Activated CD4-positive, alpha-beta T cell treated with anti-CD3 and anti-CD28 coated beads, Interleukin-2, Interleukin-4, amounts not matched to agents 100 ng/mL and 50 ng/mL, durations not matched to agents 16 hours and 8 hours (primary cell): Measurements from ENCODE around the gene SMOC2.

Experiments
- DNase-seq: peaks from one replicate; pipeline ENCODE4 v3.0.0-alpha.2; 2020; ENCODE audit warnings: low spot score

SMOC2 gene

DNA sequence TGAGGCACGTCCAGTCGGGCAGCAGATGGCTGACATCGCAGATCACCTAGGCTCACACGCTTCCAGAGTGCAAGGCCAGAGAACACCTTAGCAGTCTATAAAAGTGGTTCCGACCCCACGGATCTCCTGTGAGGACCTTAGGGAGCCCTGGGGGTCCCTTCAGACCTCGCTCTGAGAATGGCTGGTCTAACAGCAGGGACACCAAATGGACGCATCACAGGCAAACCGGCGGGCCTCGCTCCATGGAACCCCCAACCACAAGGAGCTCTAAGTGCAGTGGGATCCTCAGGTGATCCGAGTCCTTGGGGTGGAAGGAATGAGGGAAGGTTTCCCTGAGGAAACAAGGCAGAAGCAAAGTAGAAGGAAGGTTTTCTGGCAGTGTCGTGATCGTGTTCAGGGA lies 135.4 kb downstream of the SMOC2 start:
- DNase-seq: no peak

DNA sequence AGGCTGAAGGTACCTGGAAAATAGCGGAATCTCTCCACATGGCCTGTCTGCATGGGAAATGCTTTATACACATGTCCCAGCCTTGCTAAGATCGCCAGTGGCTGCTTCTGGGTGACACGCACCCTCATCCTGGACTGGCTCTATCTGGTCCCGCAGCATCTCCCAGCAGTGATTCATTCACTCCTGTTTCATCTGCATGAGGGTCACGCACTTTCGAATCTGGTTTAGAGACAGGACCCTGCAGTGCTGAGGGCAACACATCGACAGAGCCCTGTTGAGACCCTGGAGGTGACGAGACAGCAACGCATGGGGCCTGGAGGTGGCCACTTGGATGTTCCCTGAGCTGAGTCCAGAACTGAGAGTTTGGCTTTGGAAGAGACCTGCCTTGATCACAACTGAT lies 136.5 kb downstream of the SMOC2 start:
- no peak for DNase-seq

DNA sequence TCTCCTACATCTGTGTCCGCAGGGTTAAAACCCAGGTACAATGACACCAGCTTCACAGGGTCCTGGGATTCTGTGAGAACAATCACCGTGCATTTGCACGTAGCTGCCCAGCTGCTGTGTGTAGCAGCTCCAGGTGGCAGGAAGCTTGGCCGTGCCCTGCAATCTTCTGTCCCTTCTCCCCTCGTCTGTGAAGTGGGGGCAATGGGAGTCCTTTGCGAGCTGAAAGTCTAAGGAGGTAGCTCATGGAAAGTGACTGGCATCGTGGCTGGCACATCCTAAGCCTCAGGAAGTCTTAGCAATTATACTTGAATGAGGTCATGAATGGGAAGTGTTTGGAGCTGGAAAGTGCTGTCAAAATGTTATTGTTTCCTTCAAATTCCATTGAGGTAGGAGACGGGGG lies 137.1 kb downstream of the SMOC2 start:
- no peak for DNase-seq

DNA sequence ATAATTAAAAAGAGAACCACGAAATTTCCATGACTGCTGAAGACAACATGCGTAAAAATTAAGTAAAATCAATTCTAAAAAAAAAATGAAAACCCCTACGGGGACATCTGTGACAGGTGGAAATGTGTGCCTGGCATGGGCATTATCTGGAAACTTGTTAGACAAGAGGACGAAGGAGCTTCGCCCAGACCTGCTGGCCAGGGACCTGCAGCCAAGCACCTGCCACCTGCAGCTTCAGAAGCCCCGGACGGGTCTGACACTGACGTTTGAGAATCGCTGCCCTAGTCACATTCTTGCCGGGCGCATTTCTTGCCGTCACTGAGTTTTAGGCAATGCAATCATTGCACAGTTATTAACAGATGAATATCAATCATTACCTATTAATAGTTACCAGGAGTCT lies 140.3 kb downstream of the SMOC2 start:
- no peak for DNase-seq

DNA sequence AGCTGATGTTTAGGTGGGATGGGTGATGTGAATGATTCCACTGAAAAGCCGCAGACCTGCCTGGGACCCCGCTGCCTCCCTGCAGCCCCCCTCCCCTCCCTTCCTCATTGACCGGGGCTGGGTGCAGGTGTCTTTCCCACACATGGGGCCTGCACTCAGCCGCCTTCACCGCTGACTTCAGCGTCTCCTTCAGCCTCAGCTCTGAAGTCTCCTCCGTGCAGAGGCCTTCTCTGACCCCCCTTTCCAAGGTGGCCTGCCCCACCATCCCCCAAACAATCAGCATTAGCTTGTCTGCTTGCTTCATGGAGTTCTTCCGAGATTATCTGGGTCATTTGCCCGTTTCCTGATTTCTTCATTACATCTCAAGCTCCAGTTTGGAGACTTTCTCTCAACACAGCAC lies 140.7 kb downstream of the SMOC2 start:
- DNase-seq: no peak

DNA sequence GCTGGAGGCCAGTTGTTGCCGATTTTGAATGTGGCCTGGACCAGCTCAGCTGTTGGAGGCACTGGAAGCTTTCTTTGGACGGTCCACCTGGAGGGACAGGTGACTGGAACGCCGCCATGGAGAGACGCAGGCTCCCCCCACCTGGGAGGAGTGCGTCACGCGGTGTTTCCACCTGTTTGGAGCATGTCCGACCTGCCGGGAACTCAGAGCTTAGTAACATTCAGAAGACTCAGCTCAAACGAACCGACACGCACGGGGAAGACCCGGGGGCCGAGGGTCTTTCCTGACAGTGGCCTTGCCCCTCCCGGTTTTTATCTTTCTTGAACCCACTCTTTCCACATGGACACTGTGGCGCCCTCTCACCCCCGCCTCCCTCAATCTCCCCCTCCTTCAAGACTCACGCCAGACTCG lies 141.6 kb downstream of the SMOC2 start:
- DNase-seq: no peak

DNA sequence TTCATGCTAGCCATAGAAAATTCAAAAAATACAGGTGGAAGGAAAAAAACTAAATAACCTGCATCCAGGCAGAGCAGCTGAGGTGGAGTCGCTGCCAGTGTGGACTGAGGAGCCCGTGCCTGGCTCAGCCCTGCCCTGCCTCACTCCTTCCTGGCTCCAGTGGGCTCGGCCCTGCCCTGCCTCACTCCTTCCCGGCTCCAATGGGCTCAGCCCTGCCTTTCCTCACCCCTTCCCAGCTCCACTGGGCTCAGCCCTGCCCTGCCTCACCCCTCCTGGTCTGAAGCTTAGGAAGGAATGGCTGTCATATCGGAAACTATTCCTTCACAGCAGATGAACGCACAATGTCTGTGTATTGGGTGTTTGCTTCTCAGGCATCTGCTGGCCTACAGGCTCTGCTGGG lies 142.1 kb downstream of the SMOC2 start:
- no peak for DNase-seq

DNA sequence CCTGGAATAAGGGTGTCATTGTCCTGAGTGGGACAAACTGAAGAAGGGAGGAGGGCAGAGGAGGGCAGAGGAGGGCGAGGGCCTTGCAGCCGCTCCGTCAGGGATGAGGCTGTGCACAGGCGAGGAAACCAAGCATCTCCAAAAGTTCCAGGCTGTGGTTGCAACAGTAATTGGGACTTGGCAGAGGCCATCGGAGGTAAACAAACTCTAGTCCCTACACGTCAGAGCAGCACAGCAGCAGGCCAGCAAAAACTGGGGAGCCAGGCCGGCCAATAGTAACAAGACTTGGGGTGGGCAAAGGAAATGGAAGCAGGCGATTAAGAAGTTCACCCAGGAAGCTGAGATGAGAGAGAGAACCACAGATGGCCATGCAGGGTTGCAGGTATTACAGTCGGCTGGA lies 142.8 kb downstream of the SMOC2 start:
- no peak for DNase-seq

DNA sequence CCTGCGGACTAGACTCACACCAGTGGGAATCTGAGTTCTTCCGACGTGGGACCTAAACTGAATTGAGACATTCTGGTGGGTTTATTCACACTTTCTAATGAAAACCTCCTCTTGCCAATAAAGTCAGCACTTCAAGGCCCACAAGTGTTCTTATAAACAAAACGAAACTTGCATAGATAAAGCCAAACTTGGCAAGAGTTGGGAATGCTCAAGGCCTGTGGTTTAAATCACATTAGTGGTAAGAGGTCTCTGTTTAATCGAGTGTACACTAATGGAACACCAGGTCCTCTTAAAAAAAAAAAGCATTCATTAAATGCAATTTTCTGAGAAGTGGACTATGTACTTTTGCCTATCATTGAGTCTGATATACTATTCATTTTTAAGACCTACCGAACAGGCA lies 143.3 kb downstream of the SMOC2 start:
- no peak for DNase-seq

DNA sequence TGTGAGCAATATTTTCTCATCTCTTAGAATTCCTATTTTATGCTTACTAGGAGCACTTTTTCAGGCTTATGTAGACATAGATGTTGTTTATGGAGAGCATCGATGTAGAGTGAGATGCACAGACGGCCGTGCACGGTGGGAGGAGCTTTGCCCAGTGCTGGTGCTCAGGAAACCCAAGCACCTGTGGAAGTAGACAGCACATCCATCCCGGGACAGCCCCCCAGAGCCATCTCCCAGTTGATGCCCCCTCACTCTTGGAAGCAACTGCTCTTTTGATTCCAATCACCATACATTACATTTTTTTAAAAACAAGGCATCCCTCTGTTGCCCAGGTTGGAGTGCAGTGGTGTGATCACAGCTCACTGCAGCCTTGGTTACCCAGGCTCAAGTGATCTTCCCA lies 143.7 kb downstream of the SMOC2 start:
- DNase-seq: no peak

DNA sequence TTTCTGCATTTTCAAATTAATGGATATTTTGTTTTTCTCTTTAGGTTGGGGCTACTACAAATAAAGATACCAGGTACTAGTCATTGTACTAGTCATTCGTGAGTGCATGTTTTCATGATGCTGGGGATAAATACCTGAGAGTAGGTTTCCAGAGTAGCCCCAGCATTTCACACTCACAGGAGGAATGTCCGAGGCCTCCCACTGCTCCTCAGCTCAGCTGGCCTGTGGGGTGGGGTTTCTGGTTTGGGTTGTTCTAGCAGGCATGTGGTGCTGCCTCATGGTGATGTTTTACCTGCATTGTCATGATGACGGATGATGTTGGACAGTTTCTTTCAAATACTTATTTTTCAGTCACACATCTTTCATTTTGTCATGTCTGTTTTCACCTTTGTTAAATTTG lies 144.5 kb downstream of the SMOC2 start:
- no peak for DNase-seq

DNA sequence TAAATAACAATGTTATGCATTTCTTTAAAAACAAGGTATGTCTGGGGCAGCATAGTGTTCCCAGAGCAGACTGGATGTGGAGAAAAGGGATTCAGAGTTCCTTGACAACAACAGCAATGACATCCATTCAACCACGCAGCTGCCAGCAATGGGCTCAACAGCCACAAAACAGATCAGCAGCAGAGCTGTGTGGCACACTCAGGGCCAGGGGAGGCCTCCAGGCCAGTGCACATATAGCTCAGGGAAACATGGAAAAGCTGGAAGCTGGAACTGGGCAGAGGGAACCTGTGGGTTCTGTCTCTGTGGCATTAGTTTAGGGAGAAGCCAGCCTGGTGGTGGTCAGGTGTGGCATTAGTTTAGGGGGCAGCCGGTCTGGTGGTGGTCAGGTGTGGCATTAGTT lies 148.3 kb downstream of the SMOC2 start:
- DNase-seq: no peak

DNA sequence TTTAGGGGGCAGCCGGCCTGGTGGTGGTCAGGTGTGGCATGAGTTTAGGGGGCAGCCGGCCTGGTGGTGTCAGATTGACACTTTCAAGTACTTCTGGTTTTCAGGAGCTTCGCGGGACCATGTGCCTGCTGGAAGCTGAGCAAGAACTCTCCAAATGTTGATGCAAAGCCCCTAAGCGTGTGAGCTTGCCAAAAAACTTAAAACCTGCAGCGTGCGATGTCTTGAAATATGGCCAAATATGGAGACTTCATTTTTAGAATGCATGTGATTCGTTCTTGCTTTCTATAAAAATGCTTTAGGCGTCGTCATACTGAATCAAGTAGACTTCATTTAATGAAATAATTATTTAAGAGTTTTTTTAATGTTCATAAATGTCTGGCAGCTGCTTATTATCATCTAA lies 149.4 kb downstream of the SMOC2 start:
- DNase-seq: no peak

DNA sequence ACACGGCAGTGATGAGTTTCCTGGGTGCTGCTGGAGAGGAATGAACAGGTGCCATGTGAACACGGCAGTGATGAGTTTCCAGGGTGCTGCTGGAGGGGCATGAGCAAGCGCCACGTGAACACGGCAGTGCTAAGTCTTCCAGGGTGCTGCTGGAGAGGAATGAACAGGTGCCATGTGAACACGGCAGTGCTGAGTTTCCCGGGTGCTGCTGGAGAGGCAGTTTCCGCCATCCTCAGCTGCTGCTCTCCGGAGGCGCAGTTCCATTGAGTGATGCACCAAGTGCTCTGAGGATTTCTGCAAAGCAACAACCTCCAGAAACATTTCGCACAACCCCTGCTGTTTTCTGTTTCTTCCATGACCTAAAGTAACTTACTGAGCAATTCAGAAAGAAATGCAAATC lies 155.4 kb downstream of the SMOC2 start:
- no peak for DNase-seq

DNA sequence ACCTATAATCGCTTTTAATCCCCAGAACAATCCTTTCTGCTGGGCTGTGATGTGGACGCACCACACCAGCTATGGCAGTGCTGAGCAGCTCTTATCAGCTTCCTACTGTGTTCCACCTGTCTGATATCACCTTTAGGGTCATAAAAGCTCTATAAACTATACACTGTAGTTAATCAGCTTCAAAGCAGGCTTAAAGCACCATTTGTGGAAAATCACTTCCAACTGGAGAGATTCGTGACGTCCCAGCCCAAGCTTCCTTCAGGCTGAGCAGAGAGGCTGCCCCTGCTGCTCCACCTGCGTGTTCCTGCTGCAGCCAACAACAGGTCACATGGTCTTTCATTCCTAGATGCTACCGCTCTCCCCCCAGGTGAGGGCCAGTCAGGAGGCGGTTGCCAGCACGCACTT lies 156.5 kb downstream of the SMOC2 start:
- no peak for DNase-seq

DNA sequence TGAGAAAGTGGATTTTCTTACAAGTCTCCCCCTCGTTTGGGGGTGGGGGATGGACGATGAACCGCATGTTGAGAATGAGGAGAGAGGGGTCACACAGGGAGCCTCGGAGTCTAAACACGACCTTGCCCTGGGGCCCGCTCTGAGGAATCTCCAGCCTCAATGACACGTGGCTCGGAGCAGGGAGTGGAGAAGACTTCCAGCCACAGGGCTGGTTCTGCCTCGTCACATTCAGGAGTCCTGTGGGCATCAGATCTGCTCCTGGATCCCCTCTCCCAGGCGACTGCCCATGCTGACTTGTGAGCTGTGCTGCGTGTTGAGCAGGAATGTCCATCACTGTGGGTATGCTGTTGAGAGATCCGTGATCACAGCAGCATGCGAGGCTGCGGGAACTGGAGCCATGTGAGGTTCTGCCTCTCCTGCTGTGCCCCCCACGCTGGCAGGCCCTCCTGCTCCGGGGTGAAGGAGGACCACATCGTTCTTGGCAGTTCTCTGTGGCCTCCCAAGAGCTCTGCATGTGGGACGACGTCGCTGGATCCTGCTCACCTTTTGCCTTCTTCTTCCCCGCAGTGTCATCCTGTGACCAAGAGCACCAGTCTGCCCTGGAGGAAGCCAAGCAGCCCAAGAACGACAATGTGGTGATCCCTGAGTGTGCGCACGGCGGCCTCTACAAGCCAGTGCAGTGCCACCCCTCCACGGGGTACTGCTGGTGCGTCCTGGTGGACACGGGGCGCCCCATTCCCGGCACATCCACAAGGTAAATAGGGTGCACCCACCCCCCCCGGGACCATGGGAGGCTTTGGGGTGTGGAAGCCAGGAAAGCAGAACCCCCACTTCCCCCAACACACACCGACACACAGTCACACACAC lies 157.5 kb downstream of the SMOC2 start:
- DNase-seq: no peak

DNA sequence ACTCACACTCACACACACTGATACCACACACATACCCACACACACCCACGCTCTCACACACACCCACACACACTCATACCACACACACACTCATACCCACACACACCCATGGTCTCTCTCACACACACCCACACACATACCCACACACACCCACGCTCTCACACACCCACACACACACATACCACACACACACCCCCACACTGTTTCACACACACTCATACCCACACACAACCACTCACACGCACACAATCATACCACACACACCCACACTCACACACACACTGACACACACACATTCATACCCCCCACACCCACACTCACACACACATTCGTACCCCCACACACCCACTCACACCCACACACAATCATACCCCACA lies 158.1 kb downstream of the SMOC2 start:
- DNase-seq: no peak

DNA sequence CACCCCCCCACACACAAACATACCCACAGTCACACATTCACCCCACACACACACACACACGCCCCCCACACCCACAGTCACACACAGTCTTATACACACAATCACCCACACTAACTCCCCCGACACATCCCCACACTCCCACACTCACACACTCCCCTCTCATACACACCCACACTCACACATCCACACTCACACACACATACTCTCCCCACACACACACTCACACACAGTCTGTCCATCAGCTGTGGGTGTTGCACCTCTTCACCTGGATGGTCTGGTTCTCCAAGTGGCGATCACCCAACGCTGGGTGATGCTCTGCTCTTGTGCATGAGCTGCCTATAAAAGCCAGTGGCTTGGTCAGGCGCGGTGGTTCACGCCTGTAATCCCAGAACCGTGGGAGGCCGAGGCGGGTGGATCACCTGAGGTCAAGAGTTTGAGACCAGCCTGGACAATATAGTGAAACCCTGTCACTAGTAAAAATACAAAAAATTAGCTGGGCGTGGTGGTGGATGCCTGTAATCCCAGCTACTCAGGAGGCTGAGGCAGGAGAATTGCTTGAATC lies 158.9 kb downstream of the SMOC2 start:
- no peak for DNase-seq

DNA sequence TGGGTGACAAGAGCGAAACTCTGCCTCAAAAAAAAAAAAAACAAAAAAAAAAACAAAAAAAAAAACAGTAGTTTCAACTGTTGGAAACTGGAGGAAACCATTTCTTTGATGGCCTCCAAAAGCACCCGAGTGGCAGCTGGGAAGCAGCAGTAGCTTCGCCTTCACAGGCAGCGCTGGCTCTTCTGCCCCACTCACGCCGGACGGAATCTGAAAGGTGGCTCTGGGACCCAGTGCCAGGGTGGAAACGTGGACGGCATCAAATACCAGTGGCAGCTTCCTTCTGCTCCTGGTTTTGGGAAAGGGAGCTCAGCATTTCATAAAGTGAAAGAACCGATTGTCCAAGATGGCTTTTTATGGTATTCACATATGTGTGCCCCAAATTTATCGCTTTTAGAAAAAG lies 159.4 kb downstream of the SMOC2 start:
- no peak for DNase-seq

DNA sequence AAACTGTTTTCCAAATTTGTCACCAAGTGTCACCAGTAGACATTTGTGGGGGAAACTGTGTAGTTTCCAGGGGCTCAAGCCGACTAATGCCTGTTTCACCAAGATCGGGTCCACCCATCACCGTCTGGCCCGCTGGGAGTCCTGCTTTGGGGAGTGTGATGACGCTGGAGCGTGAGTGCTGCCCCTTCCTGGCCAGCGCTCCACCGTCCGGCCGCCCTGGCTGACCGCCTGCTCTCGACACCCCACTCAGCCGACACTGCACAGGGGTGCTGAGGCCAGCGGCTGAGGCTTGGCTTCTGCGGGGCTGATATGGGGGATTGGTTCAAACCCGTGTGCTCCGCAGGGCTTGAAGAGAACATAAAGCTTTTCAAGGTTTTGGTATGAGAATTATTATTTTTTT lies 160.1 kb downstream of the SMOC2 start:
- no peak for DNase-seq

DNA sequence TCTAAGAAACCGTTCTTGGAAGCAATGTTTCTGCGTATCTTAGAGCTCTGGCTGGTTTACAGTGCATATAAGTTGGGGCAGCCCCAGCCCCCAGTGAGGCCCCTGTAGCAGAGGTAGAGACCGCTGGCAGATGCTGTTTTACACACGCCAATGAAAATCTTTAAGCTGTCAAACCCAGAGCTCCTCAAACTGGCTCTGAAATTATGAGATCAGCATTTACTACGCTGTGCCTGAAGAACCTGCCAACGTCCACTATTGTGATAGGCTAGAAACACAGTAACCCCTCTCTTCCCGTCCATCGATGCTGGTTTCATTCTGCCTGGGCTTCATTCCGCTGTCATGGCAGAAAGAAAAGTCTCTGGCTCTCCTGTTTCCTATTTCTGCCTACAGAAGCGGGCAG lies 160.6 kb downstream of the SMOC2 start:
- no peak for DNase-seq

DNA sequence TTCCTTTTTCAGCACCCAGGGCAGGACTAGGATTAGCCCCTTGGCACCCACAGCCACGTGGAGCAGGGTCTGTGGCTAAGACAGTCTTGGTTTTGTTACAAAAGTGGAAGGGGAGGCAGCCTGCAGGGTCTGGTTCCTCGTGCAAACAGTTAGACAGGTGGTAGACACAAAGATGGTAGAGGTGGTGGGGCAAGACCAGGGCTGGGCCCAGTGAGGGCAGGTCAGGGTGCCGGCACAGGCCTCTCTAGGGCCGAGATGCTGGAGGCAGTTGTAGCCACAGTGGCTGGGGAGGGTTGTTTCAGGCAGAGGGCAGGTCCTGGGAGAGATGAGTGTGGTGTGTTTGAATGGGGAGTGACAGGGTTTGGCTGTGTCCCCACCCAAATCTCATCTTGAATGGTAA lies 161.6 kb downstream of the SMOC2 start:
- no peak for DNase-seq

DNA sequence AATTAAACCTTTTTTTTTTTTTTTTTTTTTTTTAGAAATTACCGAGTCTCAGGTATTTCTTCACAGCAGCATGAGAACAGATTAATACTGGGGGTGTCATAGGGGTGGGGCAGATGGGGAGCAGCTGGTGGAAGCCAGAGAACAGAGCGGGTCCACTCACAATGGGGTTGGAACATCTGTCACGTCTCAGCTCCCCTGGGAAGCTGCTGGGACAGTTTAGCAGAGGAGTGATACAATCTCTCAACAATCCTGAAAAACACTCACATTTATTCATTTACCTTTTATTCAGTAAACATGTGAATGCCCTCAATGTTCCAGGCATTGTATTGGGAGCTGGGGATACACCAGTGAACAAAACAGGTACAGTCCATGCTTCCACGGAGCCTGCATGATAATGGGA lies 162.2 kb downstream of the SMOC2 start:
- no peak for DNase-seq

DNA sequence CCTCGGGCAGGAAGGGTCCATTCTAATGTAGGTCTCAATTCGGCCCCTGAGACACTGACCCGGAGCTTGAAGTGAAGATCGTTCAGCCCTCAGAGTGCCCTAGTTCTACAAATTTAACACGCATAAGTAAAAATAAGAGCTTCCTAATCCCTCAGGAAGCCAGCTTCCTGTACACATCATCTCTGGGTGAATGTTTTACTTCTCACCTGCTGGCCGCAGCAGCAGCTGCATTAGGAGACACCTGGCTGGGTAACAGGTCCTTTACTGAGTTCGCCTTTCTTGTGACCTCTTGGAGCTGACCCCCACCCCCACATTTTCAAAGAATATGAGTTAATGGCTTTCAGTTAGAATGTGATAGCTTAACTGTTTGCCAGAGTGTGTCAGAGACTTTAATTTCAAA lies 165.0 kb downstream of the SMOC2 start:
- DNase-seq: no peak
